Fibroblast of pulmonary artery (primary cell): ENCODE measurements around the gene ABHD4.

Experiments
- DNase-seq: peaks from one replicate; pipeline ENCODE4 v3.0.0-alpha.2; 2010; ENCODE audit warnings: low read depth
- H3K4me3 ChIP-seq: replicated peaks from 2 replicates; pipeline ENCODE4 v1.5.1; 2011; ENCODE audit warnings: low read depth, mild to moderate bottlenecking, control low read depth, low read length, moderate library complexity
- TF ChIP-seq, protein P1 (sequence below): IDR thresholded peaks from 2 replicates; pipeline ENCODE4 v1.5.1; 2011; ENCODE audit warnings: mild to moderate bottlenecking, control low read depth, low read length, inconsistent platforms; ENCODE audit errors: missing control alignments

Gene ABHD4

DNA sequence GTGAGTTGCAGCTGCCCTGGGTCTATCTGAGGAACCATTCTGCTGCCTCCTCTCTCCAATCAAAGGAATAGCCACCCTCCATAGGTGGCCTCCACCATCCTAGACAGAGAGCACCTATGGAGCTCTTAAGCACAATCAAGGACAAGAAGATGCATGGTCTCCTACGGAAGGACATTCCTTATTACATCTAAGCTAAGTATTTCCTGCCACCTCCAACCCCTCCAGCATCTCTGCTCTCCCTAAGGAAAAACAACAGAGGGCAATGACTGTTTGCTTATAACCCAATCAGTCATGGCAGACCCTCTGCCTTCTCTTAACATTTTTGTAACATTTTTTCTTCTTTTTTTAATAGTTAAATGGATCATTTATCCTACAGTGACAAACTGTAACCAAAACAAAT is 60.8 kb downstream of the ABHD4 start:
- TF ChIP-seq, protein P1, sequence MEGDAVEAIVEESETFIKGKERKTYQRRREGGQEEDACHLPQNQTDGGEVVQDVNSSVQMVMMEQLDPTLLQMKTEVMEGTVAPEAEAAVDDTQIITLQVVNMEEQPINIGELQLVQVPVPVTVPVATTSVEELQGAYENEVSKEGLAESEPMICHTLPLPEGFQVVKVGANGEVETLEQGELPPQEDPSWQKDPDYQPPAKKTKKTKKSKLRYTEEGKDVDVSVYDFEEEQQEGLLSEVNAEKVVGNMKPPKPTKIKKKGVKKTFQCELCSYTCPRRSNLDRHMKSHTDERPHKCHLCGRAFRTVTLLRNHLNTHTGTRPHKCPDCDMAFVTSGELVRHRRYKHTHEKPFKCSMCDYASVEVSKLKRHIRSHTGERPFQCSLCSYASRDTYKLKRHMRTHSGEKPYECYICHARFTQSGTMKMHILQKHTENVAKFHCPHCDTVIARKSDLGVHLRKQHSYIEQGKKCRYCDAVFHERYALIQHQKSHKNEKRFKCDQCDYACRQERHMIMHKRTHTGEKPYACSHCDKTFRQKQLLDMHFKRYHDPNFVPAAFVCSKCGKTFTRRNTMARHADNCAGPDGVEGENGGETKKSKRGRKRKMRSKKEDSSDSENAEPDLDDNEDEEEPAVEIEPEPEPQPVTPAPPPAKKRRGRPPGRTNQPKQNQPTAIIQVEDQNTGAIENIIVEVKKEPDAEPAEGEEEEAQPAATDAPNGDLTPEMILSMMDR = no peak
- no peak for DNase-seq
- H3K4me3 ChIP-seq = no peak overlapping the region

DNA sequence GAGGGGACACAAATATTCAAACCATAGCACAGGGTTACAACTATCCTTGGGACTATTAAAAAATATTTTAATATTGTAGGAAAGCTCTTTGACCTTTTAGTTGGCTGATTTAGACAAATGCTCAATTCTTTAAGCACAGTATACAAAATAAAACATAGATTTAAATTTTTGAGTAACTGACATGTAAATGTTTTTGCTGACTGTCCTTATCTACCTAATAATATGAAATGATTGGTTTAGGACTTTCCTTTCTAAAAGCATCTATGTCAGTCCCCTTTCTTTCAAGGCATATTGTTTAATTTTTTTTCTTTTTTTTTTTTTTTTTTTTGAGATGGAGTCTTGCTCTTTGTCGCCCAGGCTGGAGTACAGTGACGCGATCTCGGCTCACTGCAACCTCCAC is 62.6 kb downstream of the ABHD4 start:
- TF ChIP-seq, protein P1 = no peak
- no peak overlapping the region for H3K4me3 ChIP-seq
- DNase-seq = no peak
